NCI-H1930 (cell line): Measurements from ENCODE around the gene RIMKLB.
"Not testable (repeated sequence)": the region's sequence is repeated elsewhere in the genome, so short reads cannot be mapped to it uniquely, and the experiment has no call there.

Source experiments
- DNase-seq, 2 experiments: peaks; one replicate each; lab custom pipeline; 2025; lab: John Stamatoyannopoulos, UW

Gene RIMKLB

GRCh38 chr12:8779281-8779680 lies 81.5 kb downstream of the RIMKLB start:
- no peak for DNase-seq

- no peak for DNase-seq
Measured at GRCh38 chr12:8779862-8780261, 82.1 kb downstream of the RIMKLB start.

GRCh38 chr12:8780389-8780788 lies 82.6 kb downstream of the RIMKLB start:
- DNase-seq, result no peak

GRCh38 chr12:8781381-8782127 lies 83.8 kb downstream of the RIMKLB start:
- no peak for DNase-seq

GRCh38 chr12:8784290-8784888 lies 86.6 kb downstream of the RIMKLB start:
- DNase-seq, result no peak

GRCh38 chr12:8785499-8785898 lies 87.7 kb downstream of the RIMKLB start:
- DNase-seq, result no peak

GRCh38 chr12:8787206-8787605 lies 89.4 kb downstream of the RIMKLB start:
- DNase-seq, result not testable (repeated sequence)

GRCh38 chr12:8788706-8789105 lies 90.9 kb downstream of the RIMKLB start:
- DNase-seq, result not testable (repeated sequence)

GRCh38 chr12:8789341-8790013 lies 91.7 kb downstream of the RIMKLB start:
- DNase-seq, result not testable (repeated sequence)

GRCh38 chr12:8793226-8793625 lies 95.4 kb downstream of the RIMKLB start:
- not testable (repeated sequence) for DNase-seq

GRCh38 chr12:8794611-8795010 lies 96.8 kb downstream of the RIMKLB start:
- DNase-seq, result not testable (repeated sequence)

- no peak for DNase-seq
Measured at GRCh38 chr12:8796831-8797626, 99.2 kb downstream of the RIMKLB start.

GRCh38 chr12:8801213-8801612 lies 103.4 kb downstream of the RIMKLB start:
- not testable (repeated sequence) for DNase-seq

GRCh38 chr12:8804833-8805232 lies 107.0 kb downstream of the RIMKLB start:
- DNase-seq, result not testable (repeated sequence)

- not testable (repeated sequence) for DNase-seq
Measured at GRCh38 chr12:8805487-8805886, 107.7 kb downstream of the RIMKLB start.

- DNase-seq, result not testable (repeated sequence)
Measured at GRCh38 chr12:8807084-8807483, 109.3 kb downstream of the RIMKLB start.

- DNase-seq, result not testable (repeated sequence)
Measured at GRCh38 chr12:8810112-8810511, 112.3 kb downstream of the RIMKLB start.

- no peak for DNase-seq
Measured at GRCh38 chr12:8813572-8814357, 116.0 kb downstream of the RIMKLB start.

GRCh38 chr12:8816448-8817050 lies 118.8 kb downstream of the RIMKLB start:
- no peak for DNase-seq

- DNase-seq, result no peak
Measured at GRCh38 chr12:8817856-8818255, 120.1 kb downstream of the RIMKLB start.

GRCh38 chr12:8818526-8818925 lies 120.7 kb downstream of the RIMKLB start:
- no peak for DNase-seq
